ENCODE data around the gene ST6GALNAC5. TPM values are rescaled to one million over a fixed set of nuclear protein-coding genes. Genes with fewer than 3 reads are reported as not detected.

Gene ST6GALNAC5
- total and polyA plus RNA-seq, 9 donors = 2.9 to 21.0 (median 9.9) TPM

DNA sequence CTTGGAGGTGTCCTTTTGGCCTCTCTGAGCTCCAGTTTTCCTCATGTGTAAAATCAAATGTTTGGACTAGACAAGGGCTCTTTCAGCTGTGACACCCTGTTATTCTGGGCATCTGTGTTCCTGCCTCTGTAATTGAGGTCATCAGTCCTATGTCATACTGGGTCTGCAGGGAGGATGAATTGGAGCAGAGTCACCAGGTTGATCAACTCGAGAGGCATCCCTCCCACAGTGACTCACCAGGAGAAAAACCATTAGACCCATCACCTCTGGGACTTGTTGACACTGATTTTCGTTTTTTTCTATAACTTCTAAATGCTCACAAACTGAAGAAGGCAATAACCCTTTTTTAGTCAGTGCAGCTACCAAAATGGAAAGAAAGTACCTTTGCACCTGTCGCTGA is 82.2 kb downstream of the ST6GALNAC5 start:
- WGBS, 3 donors = 77 to 81% (median 81%) methylated on average over 3 of the region's 3 CpGs
- no peak for TF ChIP-seq POLR2A (IDR thresholded peaks at IDR 0.05)
- TF ChIP-seq EP300 (IDR thresholded peaks at IDR 0.05) = no peak
- TF ChIP-seq, protein P1, sequence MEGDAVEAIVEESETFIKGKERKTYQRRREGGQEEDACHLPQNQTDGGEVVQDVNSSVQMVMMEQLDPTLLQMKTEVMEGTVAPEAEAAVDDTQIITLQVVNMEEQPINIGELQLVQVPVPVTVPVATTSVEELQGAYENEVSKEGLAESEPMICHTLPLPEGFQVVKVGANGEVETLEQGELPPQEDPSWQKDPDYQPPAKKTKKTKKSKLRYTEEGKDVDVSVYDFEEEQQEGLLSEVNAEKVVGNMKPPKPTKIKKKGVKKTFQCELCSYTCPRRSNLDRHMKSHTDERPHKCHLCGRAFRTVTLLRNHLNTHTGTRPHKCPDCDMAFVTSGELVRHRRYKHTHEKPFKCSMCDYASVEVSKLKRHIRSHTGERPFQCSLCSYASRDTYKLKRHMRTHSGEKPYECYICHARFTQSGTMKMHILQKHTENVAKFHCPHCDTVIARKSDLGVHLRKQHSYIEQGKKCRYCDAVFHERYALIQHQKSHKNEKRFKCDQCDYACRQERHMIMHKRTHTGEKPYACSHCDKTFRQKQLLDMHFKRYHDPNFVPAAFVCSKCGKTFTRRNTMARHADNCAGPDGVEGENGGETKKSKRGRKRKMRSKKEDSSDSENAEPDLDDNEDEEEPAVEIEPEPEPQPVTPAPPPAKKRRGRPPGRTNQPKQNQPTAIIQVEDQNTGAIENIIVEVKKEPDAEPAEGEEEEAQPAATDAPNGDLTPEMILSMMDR (IDR thresholded peaks at IDR 0.05) = no peak
- intact Hi-C loops (cut with DNase I) = no loop called here
- no peak for DNase-seq
- no peak overlapping the region for H3K27ac ChIP-seq
- H3K36me3 ChIP-seq = no peaks in the 10 kb centered on the region
- no peaks in the 10 kb centered on the region for H3K27me3 ChIP-seq
- no peak overlapping the region for H3K4me3 ChIP-seq
- H3K9me3 ChIP-seq = no peaks in the 10 kb centered on the region
- peaks cover 4% of the 10 kb centered on the region for H3K4me1 ChIP-seq (ENCODE audit: insufficient read depth)

DNA sequence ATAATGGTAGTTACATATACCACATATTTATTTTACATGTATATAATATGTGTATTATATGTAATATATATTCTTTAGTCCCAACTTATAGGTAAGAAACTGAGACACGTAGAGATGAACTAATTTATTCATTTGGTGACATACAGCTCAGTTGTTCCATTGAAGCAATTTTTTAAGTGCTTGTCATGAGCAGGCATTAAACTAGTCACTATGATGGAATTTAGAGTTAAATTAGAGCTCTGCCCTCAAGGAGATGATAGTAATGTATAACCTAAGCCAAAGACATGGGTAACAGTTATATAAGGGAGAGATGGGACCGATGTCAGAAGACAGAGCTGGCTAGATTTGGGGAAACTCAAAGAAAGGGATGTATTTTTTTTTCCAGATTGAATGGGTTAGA is 83.0 kb downstream of the ST6GALNAC5 start:
- no peak for TF ChIP-seq POLR2A (IDR thresholded peaks at IDR 0.05)
- TF ChIP-seq, protein P1 (IDR thresholded peaks at IDR 0.05) = no peak
- TF ChIP-seq EP300 (IDR thresholded peaks at IDR 0.05) = no peak
- no peaks in the 10 kb centered on the region for H3K9me3 ChIP-seq
- intact Hi-C loops (cut with DNase I) = no loop called here

DNA sequence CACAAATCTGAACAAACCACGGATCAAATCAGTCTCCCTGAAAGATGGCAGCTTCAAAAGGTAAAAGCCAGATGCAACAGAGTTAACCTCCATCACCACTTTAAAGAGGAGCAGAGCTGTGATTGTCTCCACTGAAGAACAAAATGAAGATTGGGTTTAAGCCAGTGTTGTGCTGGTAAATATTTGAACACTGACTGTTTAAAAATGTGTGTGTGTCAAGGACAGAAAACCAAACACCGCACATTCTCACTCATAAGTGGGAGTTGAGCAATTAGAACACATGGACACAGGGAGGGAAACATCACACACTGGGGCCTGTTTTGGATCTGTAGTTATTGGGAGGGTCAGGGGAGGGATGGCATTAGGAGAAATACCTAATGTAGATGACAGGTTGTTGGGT is 83.9 kb downstream of the ST6GALNAC5 start:
- intact Hi-C loops (cut with DNase I) = no loop called here
- no peak overlapping the region for H3K4me3 ChIP-seq
- H3K27me3 ChIP-seq = no peaks in the 10 kb centered on the region
- H3K4me1 ChIP-seq (ENCODE audit: insufficient read depth) = no peaks in the 10 kb centered on the region
- H3K9me3 ChIP-seq = no peaks in the 10 kb centered on the region
- peak in 2 of 5 donors; percentile 18 to 31 for DNase-seq
- TF ChIP-seq EP300 (IDR thresholded peaks at IDR 0.05) (no peak), POLR2A (IDR thresholded peaks at IDR 0.05) (no peak)
- TF ChIP-seq, protein P1 (IDR thresholded peaks at IDR 0.05) = no peak
- WGBS, 3 donors = 17 to 35% (median 19%) methylated on average over 2 of the region's 2 CpGs
- H3K27ac ChIP-seq = peak overlapping the region in 1 of 2 donors; percentile 53
- H3K36me3 ChIP-seq = no peaks in the 10 kb centered on the region

More for the DNA sequence above, 83.0 kb downstream of the ST6GALNAC5 start:
- H3K4me1 ChIP-seq (ENCODE audit: insufficient read depth) = no peaks in the 10 kb centered on the region
- H3K27me3 ChIP-seq = no peaks in the 10 kb centered on the region
- WGBS, 3 donors = 91 to 93% (median 93%) methylated on average over 2 of the region's 2 CpGs
- peak overlapping the region in 1 of 2 donors; percentile 53 for H3K27ac ChIP-seq
- H3K4me3 ChIP-seq = no peak overlapping the region
- DNase-seq = no peak
- no peaks in the 10 kb centered on the region for H3K36me3 ChIP-seq

DNA sequence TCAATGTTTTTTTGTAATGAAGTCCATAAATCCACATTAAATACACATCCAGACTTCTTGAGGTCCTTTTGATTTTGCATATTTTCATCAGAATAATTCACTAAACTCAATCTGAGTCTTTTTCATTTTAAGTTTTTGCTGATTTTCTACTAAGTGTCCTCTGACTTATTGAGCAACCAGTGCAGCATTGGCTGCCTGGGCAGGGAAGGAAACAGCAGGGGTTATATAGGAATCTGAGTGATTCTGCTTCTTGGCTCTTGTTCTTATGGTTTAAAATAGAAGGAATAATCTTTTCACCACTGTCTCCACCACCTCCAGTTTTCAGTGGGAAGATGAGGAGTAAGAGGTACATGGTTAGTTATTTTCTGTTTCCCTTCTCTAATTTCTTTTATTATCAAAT is 88.4 kb downstream of the ST6GALNAC5 start:
- intact Hi-C loops (cut with DNase I) = no loop called here
- no peaks in the 10 kb centered on the region for H3K9me3 ChIP-seq
- no peaks in the 10 kb centered on the region for H3K4me1 ChIP-seq (ENCODE audit: insufficient read depth)
- H3K36me3 ChIP-seq = no peaks in the 10 kb centered on the region
- DNase-seq = no peak
- TF ChIP-seq EP300 (IDR thresholded peaks at IDR 0.05) (no peak), POLR2A (IDR thresholded peaks at IDR 0.05) (no peak)
- TF ChIP-seq, protein P1 (IDR thresholded peaks at IDR 0.05) = no peak
- no peaks in the 10 kb centered on the region for H3K27me3 ChIP-seq
- H3K27ac ChIP-seq = peak overlapping the region in 1 of 2 donors; percentile 14
- H3K4me3 ChIP-seq = no peak overlapping the region

All from ovary (tissue), 9 donors.